Smooth muscle cell (in vitro differentiated cells): Measurements from ENCODE around the gene OR14I1. TPM values are rescaled to one million over a fixed set of nuclear protein-coding genes. Genes with fewer than 3 reads are reported as not detected.

ENCODE experiments used
- DNase-seq: peaks from one replicate; lab custom pipeline; 2025; ENCODE audit not compliant: unreplicated experiment; lab: John Stamatoyannopoulos, UW
- H2AFZ ChIP-seq: fragments of 200-600 bp; sonication (generic); 2 replicates; pipeline ENCODE4 v1.6.0; 2016; ENCODE audit warnings: antibody characterized with exemption, low read depth, mild to moderate bottlenecking
- H3F3A ChIP-seq: fragments of 200-600 bp; sonication (generic); 2 replicates; pipeline ENCODE4 v1.6.0; 2017; ENCODE audit warnings: antibody characterized with exemption, low read depth
- H3K27ac ChIP-seq: fragments of 200-600 bp; sonication (generic); 2 replicates; pipeline ENCODE4 v1.5.1; 2016; ENCODE audit warnings: low read depth, mild to moderate bottlenecking
- H3K27me3 ChIP-seq: fragments of 200-600 bp; sonication (generic); 2 replicates; pipeline ENCODE4 v1.6.1; 2016; ENCODE audit warnings: low read depth, mild to moderate bottlenecking
- H3K36me3 ChIP-seq: fragments of 200-600 bp; sonication (generic); 2 replicates; pipeline ENCODE4 v1.5.1; 2016; ENCODE audit warnings: low read depth
- H3K4me1 ChIP-seq: fragments of 200-600 bp; sonication (generic); 2 replicates; pipeline ENCODE4 v1.5.1; 2016; ENCODE audit warnings: low read depth
- H3K4me2 ChIP-seq: fragments of 200-600 bp; sonication (generic); 2 replicates; pipeline ENCODE4 v1.6.0; 2016; ENCODE audit warnings: mild to moderate bottlenecking
- H3K4me3 ChIP-seq: fragments of 200-600 bp; sonication (generic); 2 replicates; pipeline ENCODE4 v1.5.1; 2016; ENCODE audit warnings: mild to moderate bottlenecking
- H3K79me2 ChIP-seq: fragments of 200-600 bp; sonication (generic); 2 replicates; pipeline ENCODE4 v1.6.0; 2016; ENCODE audit warnings: low read depth, mild to moderate bottlenecking
- H3K9ac ChIP-seq: fragments of 200-600 bp; sonication (generic); 2 replicates; pipeline ENCODE4 v1.6.0; 2016; ENCODE audit warnings: low read depth
- H3K9me3 ChIP-seq: fragments of 200-600 bp; sonication (generic); replicated peaks from 2 replicates; pipeline ENCODE4 v1.5.1; 2016; ENCODE audit warnings: low read depth
- H4K20me1 ChIP-seq: fragments of 200-600 bp; sonication (generic); 2 replicates; pipeline ENCODE4 v1.6.0; 2016; ENCODE audit warnings: low read depth
- CTCF ChIP-seq: fragments of 200-600 bp; sonication (generic); IDR thresholded peaks from 2 replicates; pipeline ENCODE4 v1.5.1; 2017; ENCODE audit warnings: borderline replicate concordance, mild to moderate bottlenecking, antibody characterized with exemption; ENCODE audit not compliant: insufficient read depth, poor library complexity, severe bottlenecking
- WGBS: methylation state at CpG from one replicate; pipeline ENCODE4 v1.1.7; 2016; ENCODE audit warnings: low lambda C conversion rate; 5-methylcytosine and 5-hydroxymethylcytosine counted together
- polyA plus RNA-seq: library from polyadenylated mRNA; unstranded; fragments of >200 nt; fragmentation: Nextera tagmentation; extraction: Ambion mirVana; gene quantifications from 2 replicates; pipeline ENCODE4 v1.2.1, GENCODE V29; 2016
- total RNA-seq: library from RNA; depleted of rRNA; stranded (reverse); fragments of >200 nt; gene quantifications from 2 replicates; pipeline ENCODE4 v1.2.3, GENCODE V29; 2014

OR14I1 gene
- total and polyA plus RNA-seq, 2 experiments from 2014 or later, result not detected

- H3F3A ChIP-seq, result no peaks in the 10 kb centered on the region
Observed at GRCh38 chr1:248736977-248737376, 34.4 kb upstream of the OR14I1 start.

GRCh38 chr1:248733566-248733965, 31.0 kb upstream of the OR14I1 start:
- no peak overlapping the region for H3K4me3 ChIP-seq
- H3K4me2 ChIP-seq, result no peak overlapping the region
- H3K9me3 ChIP-seq, result peaks cover 21% of the 10 kb centered on the region
- H3K36me3 ChIP-seq, result no peaks in the 10 kb centered on the region
- H3K27me3 ChIP-seq, result no peaks in the 10 kb centered on the region
- H3K79me2 ChIP-seq, result no peaks in the 10 kb centered on the region
- H3K4me1 ChIP-seq, result no peaks in the 10 kb centered on the region
- DNase-seq, result no peak
- no peak overlapping the region for H2AFZ ChIP-seq
- H3K9ac ChIP-seq, result no peak overlapping the region
- WGBS, result 91% methylated on average over 5 of the region's 5 CpGs
- no peaks in the 10 kb centered on the region for H4K20me1 ChIP-seq
- TF ChIP-seq CTCF, result no peak
- H3F3A ChIP-seq, result no peaks in the 10 kb centered on the region
- H3K27ac ChIP-seq, result no peak overlapping the region

More at GRCh38 chr1:248736977-248737376, 34.4 kb upstream of the OR14I1 start:
- Histone ChIP-seq H3K27ac (no peak overlapping the region), H3K9me3 (peaks cover 16% of the 10 kb centered on the region), H3K4me2 (no peak overlapping the region), H4K20me1 (no peaks in the 10 kb centered on the region), H3K9ac (no peak overlapping the region), H3K79me2 (no peaks in the 10 kb centered on the region), H2AFZ (no peak overlapping the region), H3K4me1 (no peaks in the 10 kb centered on the region), H3K27me3 (no peaks in the 10 kb centered on the region), H3K4me3 (no peak overlapping the region), H3K36me3 (no peaks in the 10 kb centered on the region)
- TF ChIP-seq CTCF, result no peak
- no peak for DNase-seq
- WGBS, result 32% methylated on average over 4 of the region's 4 CpGs

- Histone ChIP-seq H3K9me3 (peaks cover 15% of the 10 kb centered on the region), H3K36me3 (no peaks in the 10 kb centered on the region), H2AFZ (no peak overlapping the region), H3K4me3 (no peak overlapping the region), H3K4me2 (no peak overlapping the region), H3K27ac (no peak overlapping the region), H3K27me3 (no peaks in the 10 kb centered on the region), H3K9ac (no peak overlapping the region), H3K79me2 (no peaks in the 10 kb centered on the region), H4K20me1 (no peaks in the 10 kb centered on the region), H3K4me1 (no peaks in the 10 kb centered on the region), H3F3A (no peaks in the 10 kb centered on the region)
- 67% methylated on average over 13 of the region's 13 CpGs for WGBS
- no peak for TF ChIP-seq CTCF
- DNase-seq, result no peak
Observed at GRCh38 chr1:248730507-248731335, 28.2 kb upstream of the OR14I1 start.

GRCh38 chr1:248714248-248714647, 11.7 kb upstream of the OR14I1 start:
- Histone ChIP-seq H3K36me3 (no peaks in the 10 kb centered on the region), H3K9me3 (peaks cover 35% of the 10 kb centered on the region), H3F3A (no peaks in the 10 kb centered on the region), H3K4me1 (no peaks in the 10 kb centered on the region), H3K79me2 (no peaks in the 10 kb centered on the region), H4K20me1 (no peaks in the 10 kb centered on the region), H3K4me2 (no peak overlapping the region), H3K27ac (no peak overlapping the region), H2AFZ (no peak overlapping the region), H3K4me3 (no peak overlapping the region), H3K9ac (no peak overlapping the region), H3K27me3 (no peaks in the 10 kb centered on the region)
- no peak for DNase-seq
- 31% methylated on average over 3 of the region's 3 CpGs for WGBS
- no peak for TF ChIP-seq CTCF
